Transverse colon (tissue), 4 donors: ENCODE data around the gene KRAS. TPM values are rescaled to one million over a fixed set of nuclear protein-coding genes. Genes with fewer than 3 reads are reported as not detected.
A peak's percentile ranks its signal among the peaks of the same experiment; 100 is the strongest.

Experiments used
- DNase-seq: peaks from one replicate; pipeline ENCODE4 v3.0.0-alpha.2; 2019
- H3K27ac ChIP-seq, 4 donors: fragments of 200-600 bp; sonication (generic); 2 replicates each; pipeline ENCODE4 v1.5.1; 2016 to 2018; ENCODE audit warnings: inconsistent platforms in 4 of 4
- H3K27me3 ChIP-seq: fragments of 200-600 bp; sonication (generic); 2 replicates; pipeline ENCODE4 v1.5.1; 2017; ENCODE audit warnings: inconsistent platforms
- H3K36me3 ChIP-seq, 4 donors: fragments of 200-600 bp; sonication (generic); 2 replicates each; pipeline ENCODE4 v1.5.1; 2017 to 2019; ENCODE audit warnings: inconsistent platforms in 4 of 4
- H3K4me1 ChIP-seq, 4 donors: fragments of 200-600 bp; sonication (generic); 2 replicates each; pipeline ENCODE4 v1.5.1; 2017 to 2020; ENCODE audit warnings: inconsistent platforms in 4 of 4
- H3K4me3 ChIP-seq, 4 donors: fragments of 200-600 bp; sonication (generic); 1 replicate in 1 of 4; 2 replicates in 3 of 4; pipeline versions ENCODE4 v1.5.1 to v1.6.1; 2017 to 2019; ENCODE audit warnings: inconsistent platforms in 4 of 4
- H3K9me3 ChIP-seq, 2 donors: fragments of 200-600 bp; sonication (generic); 2 replicates each; pipeline ENCODE4 v1.5.1; 2017 to 2019; ENCODE audit warnings: inconsistent platforms in 2 of 2
- CTCF ChIP-seq, 5 experiments: fragments of 200-600 bp in 3 of 5; fragments of 450-650 bp in 2 of 5; sonication (generic) in 3 of 5; IDR thresholded peaks; 1 replicate in 2 of 5; 2 replicates in 3 of 5; pipeline ENCODE4 v1.5.1; 2016 to 2017; ENCODE audit warnings: antibody characterized with exemption in 5 of 5, inconsistent platforms in 3 of 5, mild to moderate bottlenecking in 2 of 5, moderate library complexity in 1 of 5
- EP300 ChIP-seq: sonication (generic); formaldehyde crosslinking; IDR thresholded peaks from one replicate; pipeline ENCODE4 v1.6.1; 2017; ENCODE audit warnings: antibody characterized with exemption, low read depth
- POLR2A ChIP-seq: fragments of 450-650 bp; IDR thresholded peaks from one replicate; pipeline ENCODE4 v1.6.1; 2016; ENCODE audit warnings: antibody characterized with exemption, mild to moderate bottlenecking, moderate library complexity
- POLR2AphosphoS5 ChIP-seq, 3 donors: sonication (generic); formaldehyde crosslinking; IDR thresholded peaks; one replicate each; pipeline ENCODE4 v1.6.1; 2016; ENCODE audit warnings: antibody characterized with exemption in 3 of 3
- WGBS, 2 donors: methylation state at CpG; one replicate each; pipeline ENCODE4 v1.1.5; 2018; ENCODE audit warnings: low coverage in 1 of 2; 5-methylcytosine and 5-hydroxymethylcytosine counted together
- in situ Hi-C, 4 donors: fragments of 200-750 bp; cut with MboI; loops; one replicate each; pipeline versions ENCODE4 v1.15.0 to v1.15.1; 2017; ENCODE audit warnings: low sequenced_read_pairs in 3 of 4, low pct_ligation_motif_present in 1 of 4, low pct_unique_long_range_greater_than_20kb in 1 of 4
- intact Hi-C: fragments of 100-400 bp; cut with DNase I; formaldehyde crosslinking; loops from one replicate; pipeline ENCODE4 v1.15.1; 2023; ENCODE audit warnings: low total_unique reads
- total RNA-seq, 4 donors: library from RNA; depleted of rRNA; stranded (reverse); fragments of >200 nt; gene quantifications; one replicate each; pipeline ENCODE4 v1.1.0, GENCODE V29; 2016

Gene KRAS
- total RNA-seq, 4 donors from 2014 or later = 7.6 to 40.6 (median 30.5) TPM

- Histone ChIP-seq H3K36me3 (no peaks in the 10 kb centered on the region), H3K4me1 (peaks cover 0 to 8% (median 2%) of the 10 kb centered on the region in 4 donors), H3K4me3 (no peak overlapping the region), H3K27me3 (no peaks in the 10 kb centered on the region), H3K27ac (no peak overlapping the region), H3K9me3 (no peaks in the 10 kb centered on the region)
- no peak for DNase-seq
- intact Hi-C loops (no loop called here), in situ Hi-C loops (no loop called here)
- 97% methylated on average over 6 of the region's 6 CpGs for WGBS, 2 donors
- no peak for TF ChIP-seq POLR2A
- TF ChIP-seq EP300 = no peak
- TF ChIP-seq POLR2AphosphoS5 (IDR thresholded peaks at IDR 0.05) = no peak
- TF ChIP-seq CTCF (IDR thresholded peaks at IDR 0.05) = no peak
These were observed 59.9 kb downstream of the KRAS start for GRCh38 chr12:25190793-25191192.

GRCh38 chr12:25189656-25190055 lies 61.1 kb downstream of the KRAS start:
- Histone ChIP-seq H3K9me3 (no peaks in the 10 kb centered on the region), H3K27ac (no peak overlapping the region), H3K4me3 (no peak overlapping the region), H3K27me3 (no peaks in the 10 kb centered on the region), H3K36me3 (no peaks in the 10 kb centered on the region), H3K4me1 (peaks cover 0 to 7% (median 0%) of the 10 kb centered on the region in 4 donors)
- DNase-seq = no peak
- no peak for TF ChIP-seq POLR2A
- TF ChIP-seq CTCF (IDR thresholded peaks at IDR 0.05) = no peak
- TF ChIP-seq POLR2AphosphoS5 (IDR thresholded peaks at IDR 0.05) = no peak
- TF ChIP-seq EP300 = no peak
- in situ Hi-C loops (no loop called here), intact Hi-C loops (no loop called here)

GRCh38 chr12:25187781-25188180 lies 62.9 kb downstream of the KRAS start:
- no peaks in the 10 kb centered on the region for H3K36me3 ChIP-seq
- H3K27me3 ChIP-seq = no peaks in the 10 kb centered on the region
- WGBS, 2 donors = 71 to 87% methylated on average over 2 of the region's 2 CpGs
- no peak overlapping the region for H3K27ac ChIP-seq
- no peaks in the 10 kb centered on the region for H3K9me3 ChIP-seq
- intact Hi-C loops = no loop called here
- no peak overlapping the region for H3K4me3 ChIP-seq
- in situ Hi-C loops = no loop called here
- H3K4me1 ChIP-seq = no peaks in the 10 kb centered on the region
- no peak for DNase-seq
- TF ChIP-seq CTCF (IDR thresholded peaks at IDR 0.05) (no peak), POLR2AphosphoS5 (IDR thresholded peaks at IDR 0.05) (no peak), EP300 (no peak)

- intact Hi-C loops (no loop called here), in situ Hi-C loops (no loop called here)
- Histone ChIP-seq H3K4me1 (no peaks in the 10 kb centered on the region), H3K36me3 (no peaks in the 10 kb centered on the region), H3K4me3 (peak overlapping the region in 1 of 4 donors; percentile 9), H3K9me3 (no peaks in the 10 kb centered on the region), H3K27me3 (no peaks in the 10 kb centered on the region), H3K27ac (no peak overlapping the region)
- no peak for DNase-seq
- 38 to 52% methylated on average over 2 to 3 of the region's 3 CpGs for WGBS, 2 donors
- TF ChIP-seq CTCF (IDR thresholded peaks at IDR 0.05) = no peak
- no peak for TF ChIP-seq EP300
- no peak for TF ChIP-seq POLR2AphosphoS5 (IDR thresholded peaks at IDR 0.05)
- no peak for TF ChIP-seq POLR2A
These were observed 63.8 kb downstream of the KRAS start for GRCh38 chr12:25186788-25187402.
